Measurements from ENCODE around the gene RAET1E.
"Not testable (repeated sequence)": the region's sequence is repeated elsewhere in the genome, so short reads cannot be mapped to it uniquely, and the experiment has no call there.

Gene RAET1E

GRCh38 chr6:149935246-149935645, 37.3 kb upstream of the RAET1E start:
- no peak overlapping the region for H3K4me3 ChIP-seq (ENCODE audit: low read length)
- TF ChIP-seq ZNF274 (IDR thresholded peaks at IDR 0.05; ENCODE audit: low read depth, low read length) = no peak

- no peak for TF ChIP-seq ZNF274 (IDR thresholded peaks at IDR 0.05; ENCODE audit: low read depth, low read length)
- no peak overlapping the region for H3K4me3 ChIP-seq (ENCODE audit: low read length)
Observed at GRCh38 chr6:149934249-149935156, 36.6 kb upstream of the RAET1E start.

GRCh38 chr6:149933461-149933860, 35.5 kb upstream of the RAET1E start:
- TF ChIP-seq ZNF274 (IDR thresholded peaks at IDR 0.05; ENCODE audit: low read depth, low read length) = no peak
- H3K4me3 ChIP-seq (ENCODE audit: low read length) = no peak overlapping the region

GRCh38 chr6:149933036-149933435, 35.1 kb upstream of the RAET1E start:
- TF ChIP-seq ZNF274 (IDR thresholded peaks at IDR 0.05; ENCODE audit: low read depth, low read length) = no peak

DNA sequence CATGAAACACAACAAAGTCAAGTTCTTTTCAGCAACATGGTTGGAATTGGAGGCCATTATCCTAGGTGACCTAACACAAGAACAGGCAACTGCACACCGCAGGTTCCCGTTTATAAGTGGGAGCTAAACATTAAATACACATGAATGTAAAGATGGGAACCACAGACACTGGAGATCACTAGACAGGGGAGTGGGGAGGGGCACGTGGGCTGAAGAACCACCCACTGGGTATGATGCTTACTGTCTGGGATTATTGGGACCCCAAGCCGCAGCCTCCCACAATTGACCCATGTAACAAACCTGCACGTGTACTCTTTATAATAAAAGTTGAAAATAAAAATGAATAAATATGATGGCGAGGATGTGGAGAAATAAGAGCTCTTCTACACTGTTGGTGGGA, 33.6 kb upstream of the RAET1E start:
- no peak overlapping the region for H3K4me3 ChIP-seq (ENCODE audit: low read length)
- TF ChIP-seq ZNF274 (IDR thresholded peaks at IDR 0.05; ENCODE audit: low read depth, low read length) = no peak

More at GRCh38 chr6:149933036-149933435, 35.1 kb upstream of the RAET1E start:
- no peak overlapping the region for H3K4me3 ChIP-seq (ENCODE audit: low read length)

DNA sequence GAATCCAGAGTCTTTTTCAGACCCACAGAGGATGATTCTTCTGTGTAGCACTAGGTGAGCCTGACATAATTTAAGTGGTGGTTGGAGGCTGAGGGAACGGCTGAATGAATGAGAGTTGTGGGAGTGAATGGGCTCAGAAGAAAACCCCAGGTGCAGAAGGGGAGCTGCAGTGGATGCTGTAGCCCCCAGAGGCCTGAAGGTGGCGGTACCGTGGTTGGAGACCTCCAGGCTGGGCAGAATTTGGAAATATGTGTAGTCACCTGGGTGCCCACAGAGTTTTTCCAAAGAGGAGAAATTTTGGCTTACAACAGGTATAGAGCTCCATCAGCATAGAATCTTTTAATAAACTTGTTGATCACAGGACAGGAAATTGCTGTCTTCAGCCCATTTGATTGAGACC, 31.5 kb upstream of the RAET1E start:
- no peak overlapping the region for H3K4me3 ChIP-seq (ENCODE audit: low read length)
- no peak for TF ChIP-seq ZNF274 (IDR thresholded peaks at IDR 0.05; ENCODE audit: low read depth, low read length)

- H3K4me3 ChIP-seq (ENCODE audit: low read length) = not testable (repeated sequence)
Observed at GRCh38 chr6:149927025-149927424, 29.1 kb upstream of the RAET1E start.

DNA sequence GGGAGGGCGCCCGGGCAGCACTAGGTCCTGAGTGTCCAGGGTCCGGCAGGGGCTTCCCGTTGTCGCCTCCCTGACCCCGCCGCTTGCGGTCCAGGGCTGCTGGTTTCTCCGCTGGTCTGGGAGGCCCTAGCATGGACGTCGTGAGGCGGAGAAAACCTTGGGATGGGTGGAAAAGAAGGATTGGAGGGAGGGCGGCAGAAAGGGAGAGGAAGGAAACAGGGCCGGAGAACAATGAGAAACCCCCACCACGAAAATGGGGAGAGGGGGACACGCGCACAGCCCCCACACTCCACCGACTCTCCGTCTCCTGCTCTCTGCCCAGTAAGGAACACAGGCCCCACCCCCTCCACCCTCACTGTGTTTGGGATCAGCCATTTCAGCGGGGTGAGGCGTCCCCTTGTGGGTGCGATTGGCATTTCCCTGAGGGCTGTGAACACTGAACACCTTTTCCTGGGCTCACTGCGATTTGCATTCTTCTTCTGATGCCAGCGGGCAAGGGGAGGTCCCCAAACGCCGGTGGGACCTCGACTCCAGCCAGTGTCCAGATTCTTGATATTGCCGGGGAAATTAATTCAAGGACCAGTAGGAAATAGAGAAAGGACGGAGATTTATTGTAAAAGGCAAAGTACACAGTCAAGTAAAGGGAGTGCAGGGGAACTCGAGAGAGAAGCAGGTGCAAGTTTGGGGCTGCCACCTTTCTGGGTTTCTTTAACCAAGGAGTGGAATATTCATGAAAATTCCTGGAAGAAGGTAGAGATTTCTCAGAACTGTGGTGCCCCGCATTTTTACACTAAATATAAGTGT, 28.3 kb upstream of the RAET1E start:
- TF ChIP-seq ZNF274 (IDR thresholded peaks at IDR 0.05; ENCODE audit: low read depth, low read length) = no peak
- H3K4me3 ChIP-seq (ENCODE audit: low read length) = no peak overlapping the region

- no peak for TF ChIP-seq ZNF274 (IDR thresholded peaks at IDR 0.05; ENCODE audit: low read depth, low read length)
- H3K4me3 ChIP-seq (ENCODE audit: low read length) = no peak overlapping the region
Observed at GRCh38 chr6:149925253-149925973, 27.5 kb upstream of the RAET1E start.

DNA sequence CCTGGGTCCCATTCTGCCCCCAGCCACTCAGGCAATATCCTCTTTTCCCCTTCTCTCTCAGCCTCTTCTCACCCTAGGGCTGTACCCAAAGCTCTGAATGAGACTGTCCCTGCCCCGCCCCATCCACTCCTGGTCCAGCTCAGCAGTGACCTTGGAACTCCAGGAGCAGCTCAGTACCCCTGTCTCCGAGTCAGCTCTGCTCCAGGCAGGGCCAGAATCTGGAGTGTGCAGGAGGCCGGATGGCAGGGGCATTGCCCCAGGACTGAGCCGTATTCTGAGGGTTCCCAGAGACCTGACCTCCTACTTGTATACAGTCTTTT, 27.0 kb upstream of the RAET1E start:
- TF ChIP-seq ZNF274 (IDR thresholded peaks at IDR 0.05; ENCODE audit: low read depth, low read length) = no peak
- H3K4me3 ChIP-seq (ENCODE audit: low read length) = no peak overlapping the region

- TF ChIP-seq ZNF274 (IDR thresholded peaks at IDR 0.05; ENCODE audit: low read depth, low read length) = no peak
- H3K4me3 ChIP-seq (ENCODE audit: low read length) = no peak overlapping the region
Observed at GRCh38 chr6:149924206-149924932, 26.5 kb upstream of the RAET1E start.

GRCh38 chr6:149923327-149923986, 25.5 kb upstream of the RAET1E start:
- no peak for TF ChIP-seq ZNF274 (IDR thresholded peaks at IDR 0.05; ENCODE audit: low read depth, low read length)
- H3K4me3 ChIP-seq (ENCODE audit: low read length) = no peak overlapping the region; the same call in 1 of the 2 replicates

- no peak within 1 kb of the TSS; the same call in 1 of the 2 replicates for H3K4me3 ChIP-seq (ENCODE audit: low read length)
- no peak for TF ChIP-seq ZNF274 (IDR thresholded peaks at IDR 0.05; ENCODE audit: low read depth, low read length)
Observed at GRCh38 chr6:149922642-149923326, 24.9 kb upstream of the RAET1E start, which contains the start of gene RAET1G. TSS of gene RAET1G (minus strand) at chr6:149923121. CDS start at chr6:149923010, 111 bp downstream.

DNA sequence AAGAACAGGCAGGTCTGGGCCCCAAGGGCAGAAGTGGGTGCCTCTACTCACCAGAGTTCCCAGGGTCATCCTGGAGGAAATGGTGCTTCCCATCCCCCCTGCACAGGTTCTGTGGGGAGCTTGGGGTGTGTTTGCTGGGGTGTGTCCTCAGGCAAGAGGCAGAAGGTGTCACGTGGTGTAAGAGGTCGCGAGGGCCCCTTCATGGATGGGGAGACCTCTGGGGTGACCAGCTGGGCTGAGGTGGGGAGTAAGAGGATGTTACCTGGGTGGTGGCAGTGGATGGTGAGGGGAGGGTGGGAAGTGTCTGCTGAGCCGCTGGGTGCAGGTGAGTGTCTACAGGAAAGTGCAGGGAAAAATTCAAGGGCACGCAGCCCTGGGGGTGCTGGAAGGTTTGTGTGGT, 24.2 kb upstream of the RAET1E start:
- not testable (repeated sequence) for H3K4me3 ChIP-seq (ENCODE audit: low read length)

Data from GM08714 (cell line).